ENCODE results near the gene VTI1A. TPM values are rescaled to one million over a fixed set of nuclear protein-coding genes. Genes with fewer than 3 reads are reported as not detected.
A peak's percentile ranks its signal among the peaks of the same experiment; 100 is the strongest.

VTI1A gene
- total RNA-seq, 1 experiment from 2014 or later = 12.0 TPM

GRCh38 chr10:112813866-112814591, 367.0 kb downstream of the VTI1A start:
- Histone ChIP-seq H3K27me3 (no peaks in the 10 kb centered on the region), H3K36me3 (no peaks in the 10 kb centered on the region), H3K9me3 (no peaks in the 10 kb centered on the region), H3K4me3 (no peak overlapping the region)
- no peak for DNase-seq

GRCh38 chr10:112815269-112816032, 368.4 kb downstream of the VTI1A start:
- Histone ChIP-seq H3K4me3 (no peak overlapping the region), H3K27me3 (no peaks in the 10 kb centered on the region)
- peak; percentile 44 for DNase-seq

GRCh38 chr10:112816033-112816430, 369.0 kb downstream of the VTI1A start:
- H3K27me3 ChIP-seq = no peaks in the 10 kb centered on the region

More at GRCh38 chr10:112815269-112816032, 368.4 kb downstream of the VTI1A start:
- H3K36me3 ChIP-seq = no peaks in the 10 kb centered on the region
- H3K9me3 ChIP-seq = no peaks in the 10 kb centered on the region

GRCh38 chr10:112816891-112817290, 369.9 kb downstream of the VTI1A start:
- Histone ChIP-seq H3K27me3 (no peaks in the 10 kb centered on the region), H3K4me3 (no peak overlapping the region), H3K9me3 (no peaks in the 10 kb centered on the region), H3K36me3 (no peaks in the 10 kb centered on the region)
- DNase-seq = no peak

More at GRCh38 chr10:112816033-112816430, 369.0 kb downstream of the VTI1A start:
- no peaks in the 10 kb centered on the region for H3K9me3 ChIP-seq
- no peaks in the 10 kb centered on the region for H3K36me3 ChIP-seq
- DNase-seq = no peak
- H3K4me3 ChIP-seq = no peak overlapping the region

GRCh38 chr10:112817981-112818777, 371.2 kb downstream of the VTI1A start:
- DNase-seq = no peak
- no peaks in the 10 kb centered on the region for H3K9me3 ChIP-seq
- H3K4me3 ChIP-seq = no peak overlapping the region
- H3K27me3 ChIP-seq = no peaks in the 10 kb centered on the region
- H3K36me3 ChIP-seq = no peaks in the 10 kb centered on the region

- no peaks in the 10 kb centered on the region for H3K36me3 ChIP-seq
- no peak overlapping the region for H3K4me3 ChIP-seq
- H3K9me3 ChIP-seq = no peaks in the 10 kb centered on the region
- no peak for DNase-seq
- H3K27me3 ChIP-seq = no peaks in the 10 kb centered on the region
Observed at GRCh38 chr10:112819231-112819630, 372.2 kb downstream of the VTI1A start.

- H3K9me3 ChIP-seq = no peaks in the 10 kb centered on the region
- H3K27me3 ChIP-seq = no peaks in the 10 kb centered on the region
- H3K36me3 ChIP-seq = no peaks in the 10 kb centered on the region
- H3K4me3 ChIP-seq = no peak overlapping the region
- no peak for DNase-seq
Observed at GRCh38 chr10:112820320-112820719, 373.3 kb downstream of the VTI1A start.

GRCh38 chr10:112821038-112821437, 374.0 kb downstream of the VTI1A start:
- H3K4me3 ChIP-seq = no peak overlapping the region
- no peaks in the 10 kb centered on the region for H3K9me3 ChIP-seq
- no peaks in the 10 kb centered on the region for H3K36me3 ChIP-seq
- no peak for DNase-seq
- no peaks in the 10 kb centered on the region for H3K27me3 ChIP-seq

- Histone ChIP-seq H3K36me3 (no peaks in the 10 kb centered on the region), H3K9me3 (no peaks in the 10 kb centered on the region), H3K4me3 (no peak overlapping the region), H3K27me3 (no peaks in the 10 kb centered on the region)
- no peak for DNase-seq
Observed at GRCh38 chr10:112821663-112822062, 374.6 kb downstream of the VTI1A start.

GRCh38 chr10:112823007-112823406, 376.0 kb downstream of the VTI1A start:
- Histone ChIP-seq H3K36me3 (no peaks in the 10 kb centered on the region), H3K4me3 (no peak overlapping the region), H3K9me3 (no peaks in the 10 kb centered on the region), H3K27me3 (no peaks in the 10 kb centered on the region)
- no peak for DNase-seq

GRCh38 chr10:112823604-112824003, 376.6 kb downstream of the VTI1A start:
- no peaks in the 10 kb centered on the region for H3K36me3 ChIP-seq
- H3K27me3 ChIP-seq = no peaks in the 10 kb centered on the region
- no peak overlapping the region for H3K4me3 ChIP-seq
- H3K9me3 ChIP-seq = no peaks in the 10 kb centered on the region
- no peak for DNase-seq

- Histone ChIP-seq H3K36me3 (no peaks in the 10 kb centered on the region), H3K9me3 (no peaks in the 10 kb centered on the region), H3K27me3 (no peaks in the 10 kb centered on the region), H3K4me3 (no peak overlapping the region)
- no peak for DNase-seq
Observed at GRCh38 chr10:112826018-112826697, 379.1 kb downstream of the VTI1A start.

GRCh38 chr10:112827086-112827485, 380.1 kb downstream of the VTI1A start:
- H3K4me3 ChIP-seq = no peak overlapping the region
- DNase-seq = no peak
- H3K27me3 ChIP-seq = no peaks in the 10 kb centered on the region
- no peaks in the 10 kb centered on the region for H3K36me3 ChIP-seq
- H3K9me3 ChIP-seq = no peaks in the 10 kb centered on the region

GRCh38 chr10:112827951-112828350, 380.9 kb downstream of the VTI1A start:
- H3K36me3 ChIP-seq = no peaks in the 10 kb centered on the region
- H3K27me3 ChIP-seq = no peaks in the 10 kb centered on the region
- no peak for DNase-seq
- no peaks in the 10 kb centered on the region for H3K9me3 ChIP-seq
- H3K4me3 ChIP-seq = no peak overlapping the region

GRCh38 chr10:112831859-112832258, 384.8 kb downstream of the VTI1A start:
- no peaks in the 10 kb centered on the region for H3K9me3 ChIP-seq
- H3K4me3 ChIP-seq = no peak overlapping the region
- H3K36me3 ChIP-seq = no peaks in the 10 kb centered on the region
- no peaks in the 10 kb centered on the region for H3K27me3 ChIP-seq
- DNase-seq = no peak

GRCh38 chr10:112832361-112832878, 385.4 kb downstream of the VTI1A start:
- Histone ChIP-seq H3K4me3 (no peak overlapping the region), H3K27me3 (no peaks in the 10 kb centered on the region), H3K36me3 (no peaks in the 10 kb centered on the region), H3K9me3 (no peaks in the 10 kb centered on the region)
- DNase-seq = no peak

All from MG63 (cell line).